ENCODE data around the gene ARHGAP8.

DNA sequence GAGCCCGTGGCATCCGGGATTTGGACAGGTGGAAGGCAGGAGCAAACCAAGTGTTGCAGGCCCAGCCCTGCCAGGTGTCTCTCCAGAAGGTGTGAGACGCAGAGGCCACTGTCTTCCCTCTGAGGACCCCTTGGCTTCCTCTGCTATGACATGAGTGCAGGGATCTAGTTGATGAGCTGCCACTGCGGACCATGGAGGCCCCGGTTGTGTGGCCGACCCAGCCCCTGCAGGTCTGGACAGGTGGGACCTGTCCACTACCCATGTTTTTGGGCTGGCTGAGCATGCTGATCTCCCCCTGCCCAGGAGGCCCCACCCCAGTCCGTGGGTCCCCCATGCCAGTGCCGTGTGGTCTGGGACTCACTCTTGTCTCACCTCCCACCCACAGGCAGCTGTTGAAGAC, 27.5 kb upstream of the ARHGAP8 start:
- TF ChIP-seq GZF1 (CRISPR knock-in tag; IDR thresholded peaks at IDR 0.05) = no peak
- TF ChIP-seq, protein P1, sequence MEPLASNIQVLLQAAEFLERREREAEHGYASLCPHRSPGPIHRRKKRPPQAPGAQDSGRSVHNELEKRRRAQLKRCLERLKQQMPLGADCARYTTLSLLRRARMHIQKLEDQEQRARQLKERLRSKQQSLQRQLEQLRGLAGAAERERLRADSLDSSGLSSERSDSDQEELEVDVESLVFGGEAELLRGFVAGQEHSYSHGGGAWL (CRISPR knock-in tag; IDR thresholded peaks at IDR 0.05) = no peak
- TF ChIP-seq POLR2A (IDR thresholded peaks at IDR 0.05; ENCODE audit: insufficient read depth in 1 of 2, low read depth in 2 of 2, low read length in 2 of 2) = no peak
- no peak for TF ChIP-seq ZNF460 (CRISPR knock-in tag; IDR thresholded peaks at IDR 0.05; ENCODE audit: borderline replicate concordance)
- TF ChIP-seq, protein P2, sequence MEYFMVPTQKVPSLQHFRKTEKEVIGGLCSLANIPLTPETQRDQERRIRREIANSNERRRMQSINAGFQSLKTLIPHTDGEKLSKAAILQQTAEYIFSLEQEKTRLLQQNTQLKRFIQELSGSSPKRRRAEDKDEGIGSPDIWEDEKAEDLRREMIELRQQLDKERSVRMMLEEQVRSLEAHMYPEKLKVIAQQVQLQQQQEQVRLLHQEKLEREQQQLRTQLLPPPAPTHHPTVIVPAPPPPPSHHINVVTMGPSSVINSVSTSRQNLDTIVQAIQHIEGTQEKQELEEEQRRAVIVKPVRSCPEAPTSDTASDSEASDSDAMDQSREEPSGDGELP (IDR thresholded peaks at IDR 0.05; ENCODE audit: borderline replicate concordance, low read depth) = no peak
- TF ChIP-seq, protein P3, sequence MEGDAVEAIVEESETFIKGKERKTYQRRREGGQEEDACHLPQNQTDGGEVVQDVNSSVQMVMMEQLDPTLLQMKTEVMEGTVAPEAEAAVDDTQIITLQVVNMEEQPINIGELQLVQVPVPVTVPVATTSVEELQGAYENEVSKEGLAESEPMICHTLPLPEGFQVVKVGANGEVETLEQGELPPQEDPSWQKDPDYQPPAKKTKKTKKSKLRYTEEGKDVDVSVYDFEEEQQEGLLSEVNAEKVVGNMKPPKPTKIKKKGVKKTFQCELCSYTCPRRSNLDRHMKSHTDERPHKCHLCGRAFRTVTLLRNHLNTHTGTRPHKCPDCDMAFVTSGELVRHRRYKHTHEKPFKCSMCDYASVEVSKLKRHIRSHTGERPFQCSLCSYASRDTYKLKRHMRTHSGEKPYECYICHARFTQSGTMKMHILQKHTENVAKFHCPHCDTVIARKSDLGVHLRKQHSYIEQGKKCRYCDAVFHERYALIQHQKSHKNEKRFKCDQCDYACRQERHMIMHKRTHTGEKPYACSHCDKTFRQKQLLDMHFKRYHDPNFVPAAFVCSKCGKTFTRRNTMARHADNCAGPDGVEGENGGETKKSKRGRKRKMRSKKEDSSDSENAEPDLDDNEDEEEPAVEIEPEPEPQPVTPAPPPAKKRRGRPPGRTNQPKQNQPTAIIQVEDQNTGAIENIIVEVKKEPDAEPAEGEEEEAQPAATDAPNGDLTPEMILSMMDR (CRISPR knock-in tag; IDR thresholded peaks at IDR 0.05) = no peak
